Measurements from ENCODE around the gene COLEC12. TPM values are rescaled to one million over a fixed set of nuclear protein-coding genes. Genes with fewer than 3 reads are reported as not detected.

The COLEC12 gene
- total and polyA plus RNA-seq, 5 experiments from 2014 or later = 0.13 TPM; not detected in 4

DNA sequence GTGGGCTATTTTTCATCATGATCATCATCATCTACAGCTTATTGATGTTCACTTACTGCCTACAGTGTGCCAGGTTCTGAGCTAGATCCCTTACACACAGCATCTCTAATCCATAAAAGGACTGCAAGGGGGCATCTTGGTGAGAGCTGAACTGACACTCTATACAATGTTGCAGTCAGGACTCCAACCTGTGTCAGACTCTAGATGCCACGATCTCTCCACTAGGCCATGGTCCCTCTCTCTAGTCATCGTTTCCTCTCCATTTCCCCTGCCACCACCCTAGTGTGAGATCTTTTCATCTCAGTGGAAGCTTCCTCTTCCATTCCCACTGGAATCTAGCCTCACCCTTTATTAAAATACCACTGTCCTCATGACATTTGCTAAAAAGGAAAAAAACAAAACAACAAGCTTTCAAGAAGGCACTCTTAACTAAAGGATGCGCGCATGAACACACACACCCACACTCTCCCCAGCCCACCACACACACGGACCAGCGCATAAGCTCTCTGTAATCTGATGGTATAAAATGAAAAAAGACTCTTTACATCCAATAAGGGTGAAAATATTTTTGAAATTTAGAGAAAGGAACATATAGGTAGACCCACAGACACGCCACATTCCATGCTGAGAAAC, 139.3 kb downstream of the COLEC12 start:
- ATAC-seq = no peak
- DNase-seq = no peak
- Mint-ChIP-seq H3K4me1 (peaks cover 0 to 10% (median 0%) of the 10 kb centered on the region in 4 donors), H3K27me3 (peaks cover 0 to 3% (median 2%) of the 10 kb centered on the region in 5 donors), H3K36me3 (no peaks in the 10 kb centered on the region), H3K4me3 (no peak overlapping the region), H3K27ac (no peak overlapping the region), H3K9me3 (no peaks in the 10 kb centered on the region)
- POLR2A ChIA-PET = no interaction called here

DNA sequence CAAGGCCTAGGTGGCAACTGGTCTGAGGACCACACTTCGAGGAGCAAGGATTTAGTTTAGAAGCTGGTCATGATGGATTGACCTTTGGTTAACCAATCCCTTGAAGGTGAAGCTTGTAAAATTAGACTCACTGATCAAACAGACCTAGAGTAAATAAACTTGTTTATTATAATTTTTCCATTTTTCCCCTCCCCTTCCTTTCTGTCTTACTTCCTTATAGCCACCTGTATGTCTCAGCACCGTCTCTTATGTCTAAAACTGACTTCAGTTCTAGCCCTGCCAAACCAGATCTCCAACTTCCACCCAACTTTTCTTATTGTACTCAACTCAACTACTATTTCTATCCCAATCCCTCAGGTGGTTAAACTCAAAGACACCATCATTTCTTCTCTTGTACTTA, 139.8 kb downstream of the COLEC12 start:
- no peak for DNase-seq
- peaks cover 0 to 3% (median under 1%) of the 10 kb centered on the region in 5 donors for H3K27me3 Mint-ChIP-seq
- H3K4me3 Mint-ChIP-seq = no peak overlapping the region
- POLR2A ChIA-PET = no interaction called here
- no peak for ATAC-seq
- H3K36me3 Mint-ChIP-seq = no peaks in the 10 kb centered on the region
- peaks cover 0 to 10% (median 0%) of the 10 kb centered on the region in 4 donors for H3K4me1 Mint-ChIP-seq
- no peaks in the 10 kb centered on the region for H3K9me3 Mint-ChIP-seq
- H3K27ac Mint-ChIP-seq = no peak overlapping the region

DNA sequence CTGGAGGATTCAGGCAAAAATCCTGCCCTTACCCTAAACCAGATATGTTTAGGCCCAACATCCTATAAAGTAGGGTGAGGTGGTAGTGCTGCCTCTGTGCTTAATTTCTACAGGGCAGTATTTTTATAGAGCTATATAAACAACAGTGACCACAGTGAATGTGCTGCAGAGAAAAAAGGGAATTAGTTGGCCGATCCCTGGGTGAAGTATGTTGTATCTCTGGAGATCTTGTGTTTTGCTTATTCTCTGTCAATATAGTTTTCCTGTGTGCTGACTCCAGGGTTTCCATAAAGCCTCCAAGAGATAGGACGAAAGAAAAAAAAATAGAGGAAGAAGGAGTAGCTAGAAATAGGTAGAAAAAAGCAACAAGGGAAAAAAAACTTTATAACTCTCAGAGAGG, 143.7 kb downstream of the COLEC12 start:
- H3K27me3 Mint-ChIP-seq = peaks cover 0 to 7% (median 3%) of the 10 kb centered on the region in 5 donors
- POLR2A ChIA-PET = no interaction called here
- H3K27ac Mint-ChIP-seq = no peak overlapping the region
- ATAC-seq = no peak
- no peak for DNase-seq
- H3K4me3 Mint-ChIP-seq = no peak overlapping the region
- peaks cover 0 to 10% (median 0%) of the 10 kb centered on the region in 4 donors for H3K4me1 Mint-ChIP-seq
- H3K36me3 Mint-ChIP-seq = no peaks in the 10 kb centered on the region
- no peaks in the 10 kb centered on the region for H3K9me3 Mint-ChIP-seq

DNA sequence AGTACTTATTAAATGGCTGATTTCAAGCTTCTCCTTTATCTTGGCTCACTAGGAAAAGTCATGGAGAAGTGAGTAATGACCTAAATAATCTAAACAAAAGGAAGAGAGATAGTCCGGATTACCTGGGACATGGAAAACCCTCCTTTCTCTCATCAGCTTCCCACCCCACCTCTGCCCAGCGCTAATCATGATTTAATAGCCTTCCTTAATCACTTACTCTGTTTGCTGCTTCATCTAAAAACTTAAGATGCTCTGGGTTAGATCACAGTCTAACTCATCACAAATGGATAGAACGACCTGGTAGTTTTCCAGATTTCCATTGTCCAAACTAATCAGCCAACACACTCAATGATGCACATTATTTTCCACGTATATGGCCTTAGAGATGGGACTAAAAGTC, 144.8 kb downstream of the COLEC12 start:
- no peak overlapping the region for H3K27ac Mint-ChIP-seq
- no peak overlapping the region for H3K4me3 Mint-ChIP-seq
- POLR2A ChIA-PET = no interaction called here
- ATAC-seq = no peak
- no peak for DNase-seq
- no peaks in the 10 kb centered on the region for H3K4me1 Mint-ChIP-seq
- peaks cover 0 to 10% (median 6%) of the 10 kb centered on the region in 5 donors for H3K27me3 Mint-ChIP-seq
- H3K9me3 Mint-ChIP-seq = no peaks in the 10 kb centered on the region
- H3K36me3 Mint-ChIP-seq = no peaks in the 10 kb centered on the region

DNA sequence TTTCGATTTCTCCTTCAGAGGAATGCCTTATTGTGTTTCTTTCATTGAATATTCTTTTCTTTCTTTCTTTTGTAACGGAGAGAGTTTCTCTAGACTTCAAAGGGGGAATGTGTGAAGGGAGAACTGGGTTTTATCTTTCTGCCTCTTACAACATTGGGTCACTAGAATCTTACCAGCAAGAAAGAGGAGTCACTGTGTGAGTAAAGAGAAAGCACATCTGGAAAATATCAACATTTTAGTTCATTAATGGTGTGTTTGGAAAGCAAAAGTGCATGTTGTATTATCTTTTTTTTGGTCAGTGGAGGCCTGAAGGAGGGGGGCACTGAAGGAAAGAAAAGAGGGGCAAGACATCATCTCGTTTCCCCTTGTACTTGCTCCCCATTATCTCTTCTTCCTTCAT, 146.0 kb downstream of the COLEC12 start:
- POLR2A ChIA-PET = no interaction called here
- Mint-ChIP-seq H3K27me3 (peaks cover 6 to 16% (median 11%) of the 10 kb centered on the region in 5 donors), H3K27ac (no peak overlapping the region), H3K4me1 (no peaks in the 10 kb centered on the region), H3K4me3 (no peak overlapping the region), H3K9me3 (no peaks in the 10 kb centered on the region), H3K36me3 (no peaks in the 10 kb centered on the region)
- ATAC-seq (no peak), DNase-seq (no peak)

DNA sequence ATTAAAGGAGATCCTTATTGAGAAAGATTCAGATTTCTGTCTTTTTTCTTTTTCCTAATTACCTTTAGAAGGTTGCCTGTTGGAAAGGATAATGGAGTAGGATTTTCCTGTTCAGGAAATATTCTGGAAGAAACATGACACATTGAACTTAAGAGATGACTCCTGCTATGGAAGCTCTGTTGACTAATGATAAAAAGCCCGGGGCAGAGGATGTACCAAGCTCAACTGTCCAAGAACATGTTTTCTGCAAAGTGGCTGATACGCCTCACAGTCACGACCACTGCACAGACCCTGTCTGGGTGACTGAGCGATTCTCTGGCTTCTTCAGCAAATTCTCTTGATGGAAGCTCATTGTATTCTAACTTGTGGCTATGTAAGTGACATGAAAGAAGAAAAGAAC, 146.5 kb downstream of the COLEC12 start:
- DNase-seq (no peak), ATAC-seq (no peak)
- Mint-ChIP-seq H3K36me3 (no peaks in the 10 kb centered on the region), H3K4me1 (no peaks in the 10 kb centered on the region), H3K27me3 (peaks cover 6 to 16% (median 14%) of the 10 kb centered on the region in 5 donors), H3K9me3 (no peaks in the 10 kb centered on the region), H3K27ac (no peak overlapping the region), H3K4me3 (no peak overlapping the region)
- POLR2A ChIA-PET = no interaction called here

DNA sequence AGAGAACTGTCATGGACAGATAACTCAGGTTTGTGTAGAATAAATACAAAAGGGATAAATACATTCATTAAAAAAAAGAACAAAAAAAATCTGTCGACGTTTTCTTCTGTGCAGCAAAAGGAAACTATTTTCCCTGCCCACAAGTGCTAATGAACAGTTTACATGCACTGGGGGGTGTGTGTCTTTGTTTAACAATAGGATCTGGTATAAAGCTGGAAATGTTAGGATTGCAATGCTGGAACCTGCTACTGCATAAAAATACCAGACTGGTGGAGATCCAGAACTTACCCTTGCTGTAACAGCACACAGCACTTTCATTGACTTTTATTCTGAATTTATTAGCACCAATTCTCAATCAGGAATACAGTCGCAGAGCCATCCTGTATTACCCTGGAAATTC, 148.1 kb downstream of the COLEC12 start:
- Mint-ChIP-seq H3K4me1 (no peaks in the 10 kb centered on the region), H3K36me3 (no peaks in the 10 kb centered on the region), H3K27ac (no peak overlapping the region), H3K4me3 (no peak overlapping the region), H3K27me3 (peaks cover 6 to 16% (median 14%) of the 10 kb centered on the region in 5 donors), H3K9me3 (no peaks in the 10 kb centered on the region)
- no peak for DNase-seq
- ATAC-seq = no peak
- POLR2A ChIA-PET = no interaction called here

DNA sequence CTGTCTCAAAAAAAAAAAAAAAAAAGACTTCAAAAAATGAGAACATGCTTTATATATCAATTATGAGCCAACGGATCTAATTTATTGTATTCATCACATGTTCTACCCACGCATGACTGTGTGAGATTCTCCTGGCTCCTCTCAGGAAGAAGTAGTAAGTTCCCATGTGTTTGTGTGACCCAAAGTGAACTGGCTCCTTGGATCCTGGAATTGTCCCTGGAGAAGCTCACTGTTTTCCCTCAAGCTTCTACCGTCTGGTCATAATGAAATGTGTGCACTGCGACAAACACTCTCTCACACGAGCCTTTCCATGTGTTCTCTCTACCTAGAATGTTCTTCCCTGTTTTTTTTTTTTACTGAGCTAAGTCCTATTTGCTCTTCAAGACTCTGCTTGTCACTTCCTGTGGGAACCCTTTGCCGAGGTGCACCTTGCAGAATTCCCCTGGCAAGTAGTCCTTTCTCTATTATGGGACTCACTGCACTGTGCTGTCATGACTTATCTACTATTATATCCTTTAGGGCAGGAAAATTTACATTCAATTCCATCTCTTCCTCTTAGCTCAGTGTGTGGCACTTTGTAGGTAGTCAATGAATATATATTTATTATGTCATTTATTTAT, 149.4 kb downstream of the COLEC12 start:
- Mint-ChIP-seq H3K36me3 (no peaks in the 10 kb centered on the region), H3K27me3 (peaks cover 6 to 19% (median 14%) of the 10 kb centered on the region in 5 donors), H3K4me1 (no peaks in the 10 kb centered on the region), H3K27ac (no peak overlapping the region), H3K4me3 (no peak overlapping the region), H3K9me3 (no peaks in the 10 kb centered on the region)
- DNase-seq = no peak
- no peak for ATAC-seq
- POLR2A ChIA-PET = no interaction called here

DNA sequence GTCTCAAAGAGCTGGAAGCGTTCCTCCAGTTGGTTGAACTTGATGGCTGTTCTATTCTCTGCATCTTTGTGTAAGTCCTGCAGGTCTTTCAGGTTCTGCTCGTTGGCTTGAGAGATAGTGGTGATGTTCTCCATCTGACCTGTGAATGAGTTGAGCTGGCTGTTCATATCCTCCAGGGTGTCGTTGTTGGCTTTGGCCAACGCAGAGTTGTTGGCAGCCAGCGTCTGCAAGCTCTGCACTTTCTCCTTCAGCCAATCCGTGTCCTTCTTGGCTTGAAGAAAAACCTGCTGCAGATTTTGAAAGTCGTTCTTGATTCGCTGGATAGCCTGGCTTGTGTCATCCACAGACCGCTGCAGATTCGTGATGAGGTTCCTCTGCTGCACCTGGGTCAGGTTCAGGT, 153.9 kb downstream of the COLEC12 start:
- Mint-ChIP-seq H3K4me1 (no peaks in the 10 kb centered on the region), H3K27me3 (peaks cover 13 to 35% (median 18%) of the 10 kb centered on the region in 5 donors), H3K9me3 (peaks cover 0 to 2% (median 0%) of the 10 kb centered on the region in 9 donors), H3K4me3 (no peak overlapping the region), H3K36me3 (no peaks in the 10 kb centered on the region), H3K27ac (no peak overlapping the region)
- POLR2A ChIA-PET = no interaction called here
- DNase-seq = no peak
- no peak for ATAC-seq

DNA sequence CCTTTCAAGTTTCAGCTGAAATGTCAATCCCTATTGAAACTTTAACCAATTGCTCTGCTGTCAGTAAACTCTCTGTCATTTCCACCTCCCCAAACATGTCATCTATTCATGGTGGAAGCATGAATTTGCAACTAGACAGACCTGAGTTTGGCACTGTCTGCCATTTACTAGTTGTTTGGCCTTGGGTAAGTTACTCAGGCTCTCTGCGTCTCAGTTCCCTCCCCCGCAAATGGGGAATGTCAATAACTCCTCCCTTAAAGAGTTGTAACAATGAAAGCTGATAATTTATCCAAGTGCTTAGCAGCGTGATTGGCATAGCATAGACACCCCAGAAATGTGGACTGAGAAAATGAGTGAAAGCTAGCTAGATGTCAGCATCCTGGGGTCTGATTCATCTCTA, 159.4 kb downstream of the COLEC12 start:
- peaks cover 9 to 29% (median 13%) of the 10 kb centered on the region in 5 donors for H3K27me3 Mint-ChIP-seq
- POLR2A ChIA-PET = no interaction called here
- DNase-seq (no peak), ATAC-seq (no peak)
- H3K36me3 Mint-ChIP-seq = no peaks in the 10 kb centered on the region
- no peaks in the 10 kb centered on the region for H3K4me1 Mint-ChIP-seq
- peaks cover 0 to 2% (median 0%) of the 10 kb centered on the region in 9 donors for H3K9me3 Mint-ChIP-seq
- H3K27ac Mint-ChIP-seq = no peak overlapping the region
- H3K4me3 Mint-ChIP-seq = no peak overlapping the region

DNA sequence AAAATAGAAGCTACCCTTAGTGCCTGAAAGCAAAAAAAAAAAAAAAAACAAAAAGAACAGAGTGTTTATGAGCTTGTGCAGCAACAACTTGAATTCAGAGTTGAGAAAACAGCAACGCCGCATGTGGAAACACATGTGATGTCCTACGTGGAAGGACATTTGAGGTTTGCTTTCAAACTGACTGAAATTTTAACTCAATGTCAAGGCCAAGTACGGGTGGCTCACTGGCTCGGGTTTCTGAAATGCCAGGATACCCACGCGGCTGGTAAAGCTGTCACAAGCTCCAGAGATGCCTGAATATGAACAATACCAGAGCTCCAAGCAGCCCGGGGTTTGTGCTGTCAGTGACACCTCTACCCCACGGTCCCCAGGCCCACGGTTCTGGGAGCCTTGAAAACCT, 160.5 kb downstream of the COLEC12 start:
- DNase-seq (no peak), ATAC-seq (no peak)
- Mint-ChIP-seq H3K4me3 (no peak overlapping the region), H3K4me1 (no peaks in the 10 kb centered on the region), H3K36me3 (no peaks in the 10 kb centered on the region), H3K27ac (no peak overlapping the region), H3K9me3 (no peaks in the 10 kb centered on the region), H3K27me3 (peaks cover 9 to 29% (median 13%) of the 10 kb centered on the region in 5 donors)
- POLR2A ChIA-PET = no interaction called here

DNA sequence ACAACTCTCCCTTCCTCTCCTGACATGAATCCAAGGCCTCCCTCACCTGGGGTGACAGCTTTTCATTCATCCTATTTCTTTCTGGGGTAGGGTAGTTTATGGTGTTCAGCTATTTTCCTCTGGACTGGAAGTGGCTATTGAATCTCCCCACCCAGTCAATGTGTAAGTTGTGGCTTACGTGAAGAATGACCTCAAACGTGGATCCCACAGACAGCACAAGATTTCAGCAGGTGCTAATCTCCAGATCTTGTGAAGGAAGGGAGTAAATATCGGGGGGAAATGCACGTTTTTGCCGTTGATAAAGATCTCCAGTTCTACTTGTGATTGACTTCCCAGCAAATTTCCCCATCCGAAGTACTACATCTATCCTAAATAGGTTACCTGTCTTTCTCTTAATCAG, 161.3 kb downstream of the COLEC12 start:
- peak overlapping the region in 1 of 10 donors; percentile 3 for H3K27ac Mint-ChIP-seq

DNA sequence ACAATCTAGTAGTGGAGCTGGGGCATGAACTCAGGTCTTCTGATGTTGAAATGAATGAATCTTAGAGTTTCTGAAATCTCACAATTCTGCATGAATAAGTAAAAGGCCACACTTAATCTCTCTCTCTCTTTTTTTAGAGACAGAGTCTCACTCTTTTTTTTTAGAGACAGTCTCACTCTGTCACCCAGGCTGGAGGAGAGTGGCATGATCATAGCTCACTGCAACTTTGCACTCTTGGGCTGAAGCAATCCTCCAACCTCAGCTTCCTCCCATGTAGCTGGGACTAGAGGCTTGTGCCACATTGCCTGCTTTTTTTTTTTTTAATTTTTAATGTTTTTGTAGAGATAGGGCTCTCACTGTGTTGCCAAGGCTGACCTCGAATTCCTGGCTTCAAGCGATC, 163.8 kb downstream of the COLEC12 start:
- Mint-ChIP-seq H3K27me3 (peaks cover 7 to 27% (median 12%) of the 10 kb centered on the region in 5 donors), H3K4me3 (no peak overlapping the region), H3K27ac (no peak overlapping the region), H3K36me3 (no peaks in the 10 kb centered on the region), H3K4me1 (no peaks in the 10 kb centered on the region), H3K9me3 (no peaks in the 10 kb centered on the region)
- ATAC-seq (no peak), DNase-seq (no peak)
- POLR2A ChIA-PET = no interaction called here

More for the DNA sequence above, 161.3 kb downstream of the COLEC12 start:
- Mint-ChIP-seq H3K4me1 (no peaks in the 10 kb centered on the region), H3K9me3 (no peaks in the 10 kb centered on the region), H3K4me3 (no peak overlapping the region), H3K36me3 (no peaks in the 10 kb centered on the region), H3K27me3 (peaks cover 7 to 21% (median 13%) of the 10 kb centered on the region in 5 donors)
- DNase-seq (no peak), ATAC-seq (no peak)
- POLR2A ChIA-PET = no interaction called here

DNA sequence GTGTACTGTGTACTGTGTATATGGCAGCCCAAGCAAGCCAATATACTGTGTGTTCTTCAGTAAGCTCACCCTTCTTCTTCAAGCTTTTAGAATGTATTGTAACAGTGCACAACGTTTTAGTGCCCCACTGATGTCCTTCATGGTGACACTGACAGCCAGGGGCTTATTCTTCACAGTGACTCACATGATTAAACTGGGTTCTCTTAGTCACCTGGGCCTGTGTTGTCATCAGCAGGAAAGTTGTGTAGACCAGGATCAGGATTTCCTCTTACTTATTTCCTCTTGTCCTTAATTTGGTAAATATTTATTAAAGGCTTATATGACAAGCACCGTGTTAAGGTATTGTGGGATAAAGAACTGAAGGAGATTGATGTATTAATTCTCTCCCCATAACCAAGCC, 164.8 kb downstream of the COLEC12 start:
- POLR2A ChIA-PET = no interaction called here
- H3K27me3 Mint-ChIP-seq = peaks cover 9 to 35% (median 12%) of the 10 kb centered on the region in 5 donors
- no peaks in the 10 kb centered on the region for H3K36me3 Mint-ChIP-seq
- no peaks in the 10 kb centered on the region for H3K9me3 Mint-ChIP-seq
- no peak overlapping the region for H3K4me3 Mint-ChIP-seq
- no peak overlapping the region for H3K27ac Mint-ChIP-seq
- H3K4me1 Mint-ChIP-seq = no peaks in the 10 kb centered on the region
- DNase-seq = no peak
- ATAC-seq = no peak
